Right lobe of liver (tissue), 6 donors: ENCODE results near the gene TLCD1. TPM values are rescaled to one million over a fixed set of nuclear protein-coding genes. Genes with fewer than 3 reads are reported as not detected.
A peak's percentile ranks its signal among the peaks of the same experiment; 100 is the strongest.

Experiments
- ATAC-seq, 4 donors: fragments of 200-7000 bp; cut with Tn5 transposase; one replicate each; pipeline ENCODE4 v1.9.1; 2020; ENCODE audit warnings: mild to moderate bottlenecking in 4 of 4, moderate library complexity in 4 of 4
- DNase-seq, 3 donors: peaks; one replicate each; pipeline ENCODE4 v3.0.0-alpha.2; 2020
- H3K27ac ChIP-seq, 3 donors: fragments of 200-600 bp; one replicate each; pipeline ENCODE4 v1.8.0; 2022
- H3K27me3 ChIP-seq, 2 donors: fragments of 200-600 bp; one replicate each; pipeline ENCODE4 v1.8.0; 2022
- H3K36me3 ChIP-seq, 4 donors: fragments of 200-600 bp; sonication (generic) in 1 of 4; one replicate each; pipeline versions ENCODE4 v1.5.1 to v1.8.0; 2017 to 2022; ENCODE audit warnings: control low read depth in 1 of 4
- H3K4me1 ChIP-seq, 4 donors: fragments of 200-600 bp; sonication (generic) in 1 of 4; one replicate each; pipeline versions ENCODE4 v1.5.1 to v1.8.0; 2017 to 2022; ENCODE audit warnings: control low read depth in 1 of 4
- H3K4me3 ChIP-seq, 3 donors: fragments of 200-600 bp; one replicate each; pipeline ENCODE4 v1.8.0; 2022
- H3K9me3 ChIP-seq, 4 donors: fragments of 200-600 bp; sonication (generic) in 1 of 4; one replicate each; pipeline versions ENCODE4 v1.5.1 to v1.8.0; 2017 to 2022; ENCODE audit warnings: control low read depth in 1 of 4
- CTCF ChIP-seq, 4 donors: fragments of 200-600 bp in 3 of 4; fragments of 450-650 bp in 1 of 4; IDR thresholded peaks; one replicate each; pipeline versions ENCODE4 v1.5.1 to v1.8.0; 2016 to 2022; ENCODE audit warnings: antibody characterized with exemption in 4 of 4, mild to moderate bottlenecking in 2 of 4
- POLR2A ChIP-seq: fragments of 450-650 bp; IDR thresholded peaks from one replicate; pipeline ENCODE4 v1.6.1; 2017; ENCODE audit warnings: antibody characterized with exemption, mild to moderate bottlenecking
- WGBS: methylation state at CpG from one replicate; pipeline ENCODE4 v1.1.6; 2018; ENCODE audit warnings: low coverage, low lambda C conversion rate; ENCODE audit not compliant: insufficient coverage; ENCODE audit errors: missing lambda C conversion rate; 5-methylcytosine and 5-hydroxymethylcytosine counted together
- intact Hi-C, 2 donors: fragments of 100-400 bp; cut with DNase I; formaldehyde crosslinking; loops; one replicate each; pipeline versions ENCODE4 v1.11.2 to v1.14.1; 2022
- total RNA-seq, 6 experiments: library from RNA; depleted of rRNA in 2 of 6; stranded (reverse); fragments of >200 nt in 2 of 6; fragmentation: NEBNext Ultra II Directional in 3 of 6; extraction: Animal tissue kit (Norgen Biotek cat#: 25700) in 3 of 6; gene quantifications; one replicate each; pipeline versions ENCODE4 v1.1.0 to v1.2.4, GENCODE V29; 2016 to 2023
- donor health status: DM: no; HTN: yes; CAD: no.
- donor health status: DM: no; HTN: no; CAD: no.
- donor health status: DM: no; HTN: no; CAD: no.
- donor health status: DM: no; HTN: yes; CAD: no.
- donor health status: DM: no; HTN: yes; CAD: no.

TLCD1 gene
- total RNA-seq, 6 experiments from 2014 or later: 2.9 to 11.0 (median 7.0) TPM

- DNase-seq (peak in 1 of 3 donors; percentile 40), ATAC-seq (no peak)
- Histone ChIP-seq H3K27me3 (no peaks in the 10 kb centered on the region), H3K36me3 (peaks cover 5 to 45% (median 16%) of the 10 kb centered on the region in 4 donors), H3K9me3 (no peaks in the 10 kb centered on the region), H3K27ac (peak overlapping the region in 1 of 3 donors; percentile 98), H3K4me1 (peaks cover 0 to 24% (median 12%) of the 10 kb centered on the region in 4 donors), H3K4me3 (no peak overlapping the region)
- 80% methylated on average over 1 of the region's 18 CpGs for WGBS
- intact Hi-C loops: no loop called here
- TF ChIP-seq POLR2A (no peak), CTCF (IDR thresholded peaks at IDR 0.05) (no peak)
Measured at GRCh38 chr17:28747801-28748750, 22.0 kb upstream of the TLCD1 start.

GRCh38 chr17:28747051-28747691 is 21.1 kb upstream of the TLCD1 start:
- Histone ChIP-seq H3K36me3 (peaks cover 5 to 45% (median 16%) of the 10 kb centered on the region in 4 donors), H3K9me3 (no peaks in the 10 kb centered on the region), H3K4me1 (peaks cover 0 to 29% (median 13%) of the 10 kb centered on the region in 4 donors), H3K4me3 (no peak overlapping the region), H3K27ac (peak overlapping the region in 1 of 3 donors; percentile 98), H3K27me3 (no peaks in the 10 kb centered on the region)
- DNase-seq (peak in 1 of 3 donors; percentile 72), ATAC-seq (no peak)
- no CpG with 5 or more reads among the region's 7 CpGs for WGBS
- intact Hi-C loops: no loop called here
- TF ChIP-seq POLR2A: no peak
- TF ChIP-seq CTCF (IDR thresholded peaks at IDR 0.05): no peak

- Histone ChIP-seq H3K4me3 (peak overlapping the region in 2 of 3 donors; percentile 89 to 91), H3K36me3 (peaks cover 5 to 44% (median 13%) of the 10 kb centered on the region in 4 donors), H3K4me1 (peaks cover 0 to 29% (median 13%) of the 10 kb centered on the region in 4 donors), H3K27me3 (no peaks in the 10 kb centered on the region), H3K9me3 (no peaks in the 10 kb centered on the region), H3K27ac (peak overlapping the region in 1 of 3 donors; percentile 98)
- TF ChIP-seq CTCF (IDR thresholded peaks at IDR 0.05) (no peak), POLR2A (no peak)
- peak; percentile 0 to 11 (median 7) for ATAC-seq
- intact Hi-C loops: no loop called here
- WGBS: 10% methylated on average over 2 of the region's 5 CpGs
- DNase-seq: peak in 2 of 3 donors; percentile 69 to 77
Measured at GRCh38 chr17:28746611-28747050, 20.6 kb upstream of the TLCD1 start.

- Histone ChIP-seq H3K4me3 (peak overlapping the region; percentile 87 to 91 (median 89)), H3K9me3 (no peaks in the 10 kb centered on the region), H3K4me1 (peaks cover 0 to 29% (median 13%) of the 10 kb centered on the region in 4 donors), H3K27ac (peak overlapping the region; percentile 96 to 98 (median 97)), H3K27me3 (no peaks in the 10 kb centered on the region), H3K36me3 (peaks cover 5 to 37% (median 13%) of the 10 kb centered on the region in 4 donors)
- intact Hi-C loops: no loop called here
- peak; percentile 43 to 65 (median 52) for ATAC-seq
- 17% methylated on average over 1 of the region's 4 CpGs for WGBS
- TF ChIP-seq CTCF (IDR thresholded peaks at IDR 0.05) (no peak), POLR2A (peak; percentile 27)
- DNase-seq: peak; percentile 84 to 85 (median 84)
Measured at GRCh38 chr17:28745786-28746411, 19.9 kb upstream of the TLCD1 start.
